ENCODE results near the gene CD180.
"Not testable (repeated sequence)": the region's sequence is repeated elsewhere in the genome, so short reads cannot be mapped to it uniquely, and the experiment has no call there.

CD180 gene

GRCh38 chr5:67194166-67194565 is 2.4 kb downstream of the CD180 start:
- in situ Hi-C loops (cut with MboI; ENCODE audit: low pct_unique_long_range_greater_than_20kb, low sequenced_read_pairs) = no loop called here

DNA sequence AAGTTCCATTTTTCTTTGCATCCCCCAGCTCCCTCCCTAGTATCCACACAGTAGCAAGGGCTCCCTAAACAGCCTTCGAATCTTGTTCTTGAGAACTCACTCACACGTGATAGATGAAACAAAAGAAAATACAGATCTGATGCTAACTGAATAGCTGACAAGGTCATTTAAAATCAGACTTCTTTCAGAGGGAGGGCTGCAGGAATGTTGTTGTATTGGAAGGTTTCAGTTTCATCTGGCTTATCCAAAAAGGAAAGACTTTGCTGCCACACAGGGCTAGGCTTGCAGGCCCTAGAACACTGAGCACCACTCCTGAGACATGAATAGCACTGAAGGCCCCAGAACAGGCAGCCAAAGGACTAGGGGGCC is 3.2 kb downstream of the CD180 start:
- in situ Hi-C loops (cut with MboI; ENCODE audit: low pct_unique_long_range_greater_than_20kb, low sequenced_read_pairs) = no loop called here
- DNase-seq = no peak

More at GRCh38 chr5:67194166-67194565, 2.4 kb downstream of the CD180 start:
- no peak for DNase-seq

DNA sequence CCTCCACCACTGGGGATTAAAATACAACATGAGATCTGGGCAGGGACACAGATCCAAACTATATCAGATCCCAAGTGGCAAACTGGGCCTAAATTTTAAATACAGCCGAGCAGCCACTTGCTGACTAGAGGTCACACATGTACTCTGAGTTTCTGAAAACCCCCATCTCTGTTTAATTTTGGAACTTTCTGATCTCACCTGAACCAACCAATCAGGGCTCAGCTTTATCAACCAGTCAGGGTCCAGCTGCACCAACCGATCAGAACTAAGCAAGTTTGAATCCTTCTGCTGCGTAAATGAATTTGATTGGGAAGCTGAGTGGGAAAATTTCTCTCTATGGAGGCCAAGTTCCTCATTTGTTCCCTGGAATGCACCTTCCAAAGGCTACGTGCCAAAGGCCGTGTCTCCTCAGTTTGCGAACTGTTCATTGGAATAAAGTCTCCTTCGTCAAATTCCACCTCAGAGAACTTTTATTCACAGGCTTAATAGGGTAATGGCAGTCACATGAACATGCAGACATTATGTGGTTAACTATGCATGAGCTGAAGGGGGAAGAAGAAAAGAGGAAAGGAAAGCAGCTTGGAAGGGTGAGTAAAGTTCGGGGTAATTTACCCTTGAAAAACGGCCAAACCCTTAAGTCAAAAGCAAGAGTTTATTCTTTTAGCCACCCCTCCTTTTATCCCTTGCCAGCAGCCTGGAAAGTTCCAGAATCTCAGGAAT is 3.7 kb downstream of the CD180 start:
- in situ Hi-C loops (cut with MboI; ENCODE audit: low pct_unique_long_range_greater_than_20kb, low sequenced_read_pairs) = no loop called here
- DNase-seq = peak; percentile 59

DNA sequence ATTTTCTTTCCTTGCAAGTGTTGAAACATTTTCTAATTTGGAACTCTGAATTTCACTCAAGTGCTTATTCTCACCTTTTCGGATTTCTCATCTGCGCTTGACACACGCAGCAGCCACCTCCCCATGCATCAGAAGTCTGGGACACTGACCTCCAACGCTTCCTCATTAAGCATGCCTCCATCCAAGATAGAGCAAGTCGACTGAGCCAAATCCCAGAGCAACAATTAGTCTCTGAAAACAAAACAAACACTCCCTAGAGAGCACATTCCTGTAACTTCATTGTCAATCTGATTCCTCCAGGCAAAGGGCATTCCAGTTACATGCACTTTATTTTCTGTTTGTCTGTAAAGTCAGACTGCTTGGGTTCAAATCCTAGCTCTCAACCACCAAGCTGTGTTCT is 5.7 kb downstream of the CD180 start:
- in situ Hi-C loops (cut with MboI; ENCODE audit: low pct_unique_long_range_greater_than_20kb, low sequenced_read_pairs) = no loop called here
- DNase-seq = no peak

GRCh38 chr5:67190410-67190809 is 6.2 kb downstream of the CD180 start:
- in situ Hi-C loops (cut with MboI; ENCODE audit: low pct_unique_long_range_greater_than_20kb, low sequenced_read_pairs) = no loop called here
- DNase-seq = no peak

GRCh38 chr5:67189931-67190330 is 6.7 kb downstream of the CD180 start:
- in situ Hi-C loops (cut with MboI; ENCODE audit: low pct_unique_long_range_greater_than_20kb, low sequenced_read_pairs) = no loop called here
- no peak for DNase-seq

- in situ Hi-C loops (cut with MboI; ENCODE audit: low pct_unique_long_range_greater_than_20kb, low sequenced_read_pairs) = no loop called here
- no peak for DNase-seq
Observed at GRCh38 chr5:67189079-67189354, 7.6 kb downstream of the CD180 start.

DNA sequence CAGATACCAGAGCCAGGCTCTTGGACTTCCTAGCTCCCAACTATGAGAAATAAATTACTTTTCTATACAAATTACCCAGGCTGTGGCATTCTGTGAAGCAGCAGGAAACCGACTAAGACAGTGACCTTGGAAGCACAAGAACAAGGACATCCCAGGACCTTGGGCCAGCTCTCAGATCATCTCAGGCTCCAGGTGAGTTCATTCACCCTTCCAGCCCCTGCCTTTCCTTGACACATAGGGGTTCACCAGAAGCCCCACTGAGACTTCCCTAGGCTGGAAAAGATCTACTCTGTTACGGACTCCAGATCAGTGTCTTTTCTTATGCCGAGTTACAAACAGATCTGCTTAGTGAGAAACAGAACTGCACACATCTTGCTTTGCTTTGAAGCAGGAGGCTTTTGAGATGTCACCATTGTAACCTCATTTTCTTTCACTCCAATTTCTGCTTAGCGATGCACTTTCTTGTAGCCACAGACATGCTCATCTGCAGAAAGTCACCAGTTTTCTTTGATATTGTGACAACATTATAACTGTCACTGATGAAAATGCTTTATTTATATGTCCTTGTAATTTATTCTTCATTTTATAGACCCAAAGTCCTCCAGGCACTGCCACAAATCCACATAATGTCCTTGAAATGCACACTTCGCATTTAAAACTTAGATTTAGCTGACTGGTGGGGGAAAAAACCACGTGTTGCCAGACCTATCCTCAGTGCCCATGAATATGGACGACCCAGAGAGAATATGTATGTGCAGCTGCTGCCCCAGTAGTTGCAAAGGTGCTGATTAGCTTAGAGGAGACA is 8.1 kb downstream of the CD180 start:
- in situ Hi-C loops (cut with MboI; ENCODE audit: low pct_unique_long_range_greater_than_20kb, low sequenced_read_pairs) = no loop called here
- no peak for DNase-seq

- DNase-seq = peak; percentile 60
- in situ Hi-C loops (cut with MboI; ENCODE audit: low pct_unique_long_range_greater_than_20kb, low sequenced_read_pairs) = no loop called here
Observed at GRCh38 chr5:67187006-67187715, 9.4 kb downstream of the CD180 start.

DNA sequence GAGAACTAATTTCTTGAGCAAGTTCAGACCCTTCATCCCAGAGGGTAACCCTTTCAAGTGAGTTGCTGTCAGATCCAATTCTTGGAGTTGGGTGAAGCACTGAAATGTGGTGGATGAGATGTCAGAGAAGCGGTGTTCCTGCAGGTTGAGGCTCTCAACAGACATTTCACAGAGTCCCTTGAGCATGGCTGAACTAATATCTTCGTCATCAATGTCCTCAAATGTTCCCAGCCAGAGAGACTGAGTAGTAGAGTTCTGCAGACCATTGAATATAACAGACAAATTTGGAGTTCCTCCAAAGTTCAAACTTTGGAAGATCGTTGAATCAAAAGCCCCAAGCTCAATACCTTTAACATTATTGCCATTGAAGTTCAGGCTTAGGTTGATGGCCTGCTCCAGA is 12.7 kb downstream of the CD180 start:
- in situ Hi-C loops (cut with MboI; ENCODE audit: low pct_unique_long_range_greater_than_20kb, low sequenced_read_pairs) = no loop called here
- DNase-seq = no peak

GRCh38 chr5:67182301-67182790 is 14.3 kb downstream of the CD180 start:
- in situ Hi-C loops (cut with MboI; ENCODE audit: low pct_unique_long_range_greater_than_20kb, low sequenced_read_pairs) = no loop called here
- DNase-seq = peak; percentile 63

DNA sequence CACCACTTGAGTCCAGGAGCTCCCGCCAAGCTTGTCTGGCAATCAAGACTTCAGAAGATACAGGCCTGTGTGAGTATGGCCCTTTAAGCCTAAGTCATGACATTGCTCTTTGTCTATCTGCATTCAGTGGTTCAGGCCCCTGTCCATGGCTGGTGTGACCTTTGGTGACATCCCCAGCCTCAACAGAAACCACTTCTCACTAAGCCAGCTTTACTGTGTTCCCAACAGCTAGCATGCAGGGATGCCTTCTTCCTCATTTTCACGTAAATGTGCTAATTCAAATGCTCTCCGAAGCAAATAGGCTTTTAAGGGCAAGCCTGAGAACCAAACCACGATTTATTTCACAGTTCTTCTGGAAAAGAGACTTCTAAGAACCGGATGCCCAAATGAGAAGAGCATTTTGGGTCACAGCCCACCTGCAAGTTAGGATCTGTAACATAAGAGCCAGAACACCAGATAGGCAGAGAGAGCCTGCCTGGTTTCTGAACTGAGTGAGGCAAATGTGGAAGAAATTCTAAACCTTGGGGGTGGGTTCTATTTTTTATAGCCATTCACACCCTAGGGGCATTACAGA is 14.9 kb downstream of the CD180 start:
- in situ Hi-C loops (cut with MboI; ENCODE audit: low pct_unique_long_range_greater_than_20kb, low sequenced_read_pairs) = no loop called here
- DNase-seq = peak; percentile 89

GRCh38 chr5:67179697-67180361 is 16.8 kb downstream of the CD180 start:
- in situ Hi-C loops (cut with MboI; ENCODE audit: low pct_unique_long_range_greater_than_20kb, low sequenced_read_pairs) = no loop called here
- DNase-seq = no peak

- DNase-seq = no peak
- in situ Hi-C loops (cut with MboI; ENCODE audit: low pct_unique_long_range_greater_than_20kb, low sequenced_read_pairs) = no loop called here
Observed at GRCh38 chr5:67178966-67179365, 17.6 kb downstream of the CD180 start.

DNA sequence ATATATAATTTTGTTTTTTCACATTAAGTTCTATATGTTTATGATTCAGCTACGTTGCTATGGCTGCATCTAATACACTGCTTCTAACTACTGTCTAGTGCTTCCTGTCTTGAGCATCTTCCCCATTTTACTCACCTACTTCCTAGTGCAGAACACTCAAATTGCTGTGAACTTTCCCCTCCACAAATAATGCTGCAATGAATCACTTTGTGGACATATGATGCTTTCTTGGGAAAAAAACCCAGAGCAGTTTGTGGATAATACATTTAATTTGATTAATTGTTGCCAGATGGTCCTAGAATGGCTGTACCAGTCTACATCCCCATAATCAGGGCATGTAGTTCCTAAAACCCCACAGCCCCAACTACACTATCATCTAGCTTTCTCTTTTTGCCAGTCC is 18.5 kb downstream of the CD180 start:
- in situ Hi-C loops (cut with MboI; ENCODE audit: low pct_unique_long_range_greater_than_20kb, low sequenced_read_pairs) = no loop called here
- DNase-seq = no peak

- in situ Hi-C loops (cut with MboI; ENCODE audit: low pct_unique_long_range_greater_than_20kb, low sequenced_read_pairs) = no loop called here
- peak; percentile 65 for DNase-seq
Observed at GRCh38 chr5:67176936-67177335, 19.7 kb downstream of the CD180 start.

- DNase-seq = no peak
- in situ Hi-C loops (cut with MboI; ENCODE audit: low pct_unique_long_range_greater_than_20kb, low sequenced_read_pairs) = no loop called here
Observed at GRCh38 chr5:67173959-67174358, 22.6 kb downstream of the CD180 start.

DNA sequence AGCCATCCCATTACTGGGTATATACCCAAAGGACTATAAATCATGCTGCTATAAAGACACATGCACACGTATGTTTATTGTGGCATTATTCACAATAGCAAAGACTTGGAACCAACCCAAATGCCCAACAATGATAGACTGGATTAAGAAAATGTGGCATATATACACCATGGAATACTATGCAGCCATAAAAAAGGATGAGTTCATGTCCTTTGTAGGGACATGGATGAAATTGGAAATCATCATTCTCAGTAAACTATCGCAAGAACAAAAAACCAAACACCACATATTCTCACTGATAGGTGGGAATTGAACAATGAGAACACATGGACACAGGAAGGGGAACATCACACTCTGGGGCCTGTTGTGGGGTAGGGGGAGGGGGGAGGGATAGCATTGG is 23.2 kb downstream of the CD180 start:
- in situ Hi-C loops (cut with MboI; ENCODE audit: low pct_unique_long_range_greater_than_20kb, low sequenced_read_pairs); DNase-seq: not testable (repeated sequence)

DNA sequence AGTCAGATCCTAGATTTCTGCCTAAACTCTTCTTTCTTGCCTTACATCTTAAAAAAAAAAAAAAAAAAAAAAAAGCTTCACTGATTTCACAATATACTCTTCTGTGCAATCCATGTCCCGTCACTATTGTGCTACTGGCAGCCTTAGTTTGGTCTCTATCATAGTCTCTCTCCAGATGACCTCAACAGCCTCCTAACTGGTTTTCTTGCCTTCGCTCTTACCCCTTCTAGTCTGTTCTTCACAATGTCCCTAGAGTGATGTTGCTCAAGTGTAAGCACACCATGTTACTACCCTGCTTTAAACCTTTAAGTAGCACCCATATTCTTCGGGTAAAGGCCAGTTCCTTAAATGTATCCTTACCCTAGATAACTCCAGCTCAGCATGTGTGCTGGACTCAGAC is 25.8 kb downstream of the CD180 start:
- in situ Hi-C loops (cut with MboI; ENCODE audit: low pct_unique_long_range_greater_than_20kb, low sequenced_read_pairs) = no loop called here
- no peak for DNase-seq

Data from KBM-7 (cell line).